Sigmoid colon (tissue), 4 donors: ENCODE measurements around the gene C9.

Experiments used
- CTCF ChIP-seq, 4 experiments: fragments of 450-650 bp in 3 of 4; fragments of 200-600 bp in 1 of 4; IDR thresholded peaks; one replicate each; pipeline ENCODE4 v1.5.1; 2016 to 2019; ENCODE audit warnings: antibody characterized with exemption in 4 of 4, mild to moderate bottlenecking in 3 of 4, moderate library complexity in 2 of 4
- EP300 ChIP-seq, 4 donors: sonication (generic); formaldehyde crosslinking; IDR thresholded peaks; one replicate each; pipeline ENCODE4 v1.6.1; 2017; ENCODE audit warnings: antibody characterized with exemption in 4 of 4
- POLR2A ChIP-seq, 2 donors: fragments of 450-650 bp; IDR thresholded peaks; one replicate each; pipeline ENCODE4 v1.6.1; 2016; ENCODE audit warnings: antibody characterized with exemption in 2 of 2, mild to moderate bottlenecking in 2 of 2, moderate library complexity in 2 of 2
- POLR2AphosphoS5 ChIP-seq, 4 donors: sonication (generic); formaldehyde crosslinking; IDR thresholded peaks; one replicate each; pipeline ENCODE4 v1.6.1; 2017; ENCODE audit warnings: antibody characterized with exemption in 4 of 4

GRCh38 chr5:39266442-39266841, 97.9 kb downstream of the C9 start:
- TF ChIP-seq CTCF (IDR thresholded peaks at IDR 0.05) (no peak), POLR2A (IDR thresholded peaks at IDR 0.05) (no peak), POLR2AphosphoS5 (IDR thresholded peaks at IDR 0.05) (no peak), EP300 (IDR thresholded peaks at IDR 0.05) (no peak)
